Hepatocyte (in vitro differentiated cells): ENCODE results near the gene ADIPOR1. TPM values are rescaled to one million over a fixed set of nuclear protein-coding genes. Genes with fewer than 3 reads are reported as not detected.
"Not testable (repeated sequence)": the region's sequence is repeated elsewhere in the genome, so short reads cannot be mapped to it uniquely, and the experiment has no call there.

ENCODE experiments used
- DNase-seq: peaks from one replicate; pipeline ENCODE4 v3.0.0-alpha.2; 2016; ENCODE audit warnings: low spot score
- H2AFZ ChIP-seq: fragments of 200-600 bp; sonication (generic); 2 replicates; pipeline ENCODE4 v1.6.0; 2016; ENCODE audit warnings: antibody characterized with exemption, mild to moderate bottlenecking
- H3K27ac ChIP-seq: fragments of 200-600 bp; sonication (generic); 2 replicates; pipeline ENCODE4 v1.5.1; 2016; ENCODE audit warnings: mild to moderate bottlenecking
- H3K27me3 ChIP-seq: fragments of 200-600 bp; sonication (generic); 2 replicates; pipeline ENCODE4 v1.6.1; 2016
- H3K36me3 ChIP-seq: fragments of 200-600 bp; sonication (generic); replicated peaks from 2 replicates; pipeline ENCODE4 v1.5.1; 2016; ENCODE audit warnings: low read depth; ENCODE audit not compliant: insufficient read depth
- H3K4me1 ChIP-seq: fragments of 200-600 bp; sonication (generic); 2 replicates; pipeline ENCODE4 v1.5.1; 2016; ENCODE audit warnings: mild to moderate bottlenecking, moderate library complexity; ENCODE audit not compliant: insufficient read depth
- H3K4me2 ChIP-seq: fragments of 200-600 bp; sonication (generic); 2 replicates; pipeline ENCODE4 v1.6.0; 2016
- H3K4me3 ChIP-seq: fragments of 200-600 bp; sonication (generic); 2 replicates; pipeline ENCODE4 v1.5.1; 2016; ENCODE audit warnings: mild to moderate bottlenecking
- H3K79me2 ChIP-seq: fragments of 200-600 bp; sonication (generic); 2 replicates; pipeline ENCODE4 v1.6.0; 2017; ENCODE audit warnings: mild to moderate bottlenecking
- H3K9me2 ChIP-seq: fragments of 200-600 bp; sonication (generic); replicated peaks from 2 replicates; pipeline ENCODE4 v1.6.0; 2017; ENCODE audit warnings: mild to moderate bottlenecking; ENCODE audit not compliant: insufficient read depth
- H3K9me3 ChIP-seq: fragments of 200-600 bp; sonication (generic); 2 replicates; pipeline ENCODE4 v1.5.1; 2016; ENCODE audit warnings: low read depth, mild to moderate bottlenecking
- H4K20me1 ChIP-seq: fragments of 200-600 bp; sonication (generic); 2 replicates; pipeline ENCODE4 v1.6.0; 2016; ENCODE audit warnings: mild to moderate bottlenecking; ENCODE audit not compliant: insufficient read depth, poor library complexity, severe bottlenecking
- EZH2 ChIP-seq: fragments of 200-600 bp; sonication (generic); IDR thresholded peaks from 2 replicates; pipeline ENCODE4 v1.6.1; 2016; ENCODE audit warnings: antibody characterized with exemption, mild to moderate bottlenecking, borderline replicate concordance
- EZH2phosphoT487 ChIP-seq: fragments of 200-600 bp; sonication (generic); IDR thresholded peaks from one replicate; pipeline ENCODE4 v1.6.1; 2018; ENCODE audit warnings: antibody characterized with exemption, mild to moderate bottlenecking, low read depth, moderate library complexity; ENCODE audit not compliant: unreplicated experiment, severe bottlenecking
- WGBS: methylation state at CpG from one replicate; pipeline ENCODE4 v1.1.6; 2016; ENCODE audit warnings: low lambda C conversion rate; ENCODE audit errors: missing lambda C conversion rate; 5-methylcytosine and 5-hydroxymethylcytosine counted together
- polyA plus RNA-seq: library from polyadenylated mRNA; unstranded; fragments of >200 nt; fragmentation: Nextera tagmentation; extraction: Ambion mirVana; gene quantifications from 2 replicates; pipeline ENCODE4 v1.2.1, GENCODE V29; 2016
- total RNA-seq: library from RNA; depleted of rRNA; stranded (reverse); fragments of >200 nt; gene quantifications from 2 replicates; pipeline ENCODE4 v1.2.3, GENCODE V29; 2014
- TF ChIP-seq, protein P1 (sequence below): fragments of 200-600 bp; sonication (generic); IDR thresholded peaks from 2 replicates; pipeline ENCODE4 v1.5.1; 2016; ENCODE audit warnings: antibody characterized with exemption, mild to moderate bottlenecking; ENCODE audit not compliant: poor library complexity

ADIPOR1 gene
- total and polyA plus RNA-seq, 2 experiments from 2014 or later = 75.7 to 121 TPM

DNA sequence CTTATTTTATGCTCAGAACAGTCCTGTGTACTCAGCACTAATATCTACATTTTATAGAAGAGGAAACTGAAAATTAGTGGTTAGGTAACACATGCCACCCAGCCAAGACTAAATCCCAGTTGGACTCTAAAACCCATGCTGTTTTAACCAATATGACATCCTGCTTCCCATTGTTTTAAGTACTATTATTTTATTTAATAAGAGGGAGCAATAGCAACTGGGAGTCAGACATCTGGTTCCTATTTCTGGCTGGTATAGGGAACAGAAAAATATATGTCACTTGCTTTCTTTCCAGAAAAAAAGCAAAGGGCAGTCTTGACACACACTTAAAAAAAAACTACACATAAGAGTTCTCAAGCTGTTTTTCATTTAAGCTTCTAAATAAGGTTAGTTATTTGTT, 43.0 kb downstream of the ADIPOR1 start:
- H3K4me3 ChIP-seq = no peak overlapping the region
- H2AFZ ChIP-seq = no peak overlapping the region
- DNase-seq = no peak
- H4K20me1 ChIP-seq = no peaks in the 10 kb centered on the region
- no peak overlapping the region for H3K27ac ChIP-seq
- no peaks in the 10 kb centered on the region for H3K9me2 ChIP-seq
- no peaks in the 10 kb centered on the region for H3K79me2 ChIP-seq
- H3K4me2 ChIP-seq = no peak overlapping the region
- peaks cover 4% of the 10 kb centered on the region for H3K36me3 ChIP-seq
- no peaks in the 10 kb centered on the region for H3K9me3 ChIP-seq
- H3K27me3 ChIP-seq = no peaks in the 10 kb centered on the region
- H3K4me1 ChIP-seq = no peaks in the 10 kb centered on the region
- TF ChIP-seq EZH2phosphoT487 (no peak), EZH2 (no peak)
- TF ChIP-seq, protein P1, sequence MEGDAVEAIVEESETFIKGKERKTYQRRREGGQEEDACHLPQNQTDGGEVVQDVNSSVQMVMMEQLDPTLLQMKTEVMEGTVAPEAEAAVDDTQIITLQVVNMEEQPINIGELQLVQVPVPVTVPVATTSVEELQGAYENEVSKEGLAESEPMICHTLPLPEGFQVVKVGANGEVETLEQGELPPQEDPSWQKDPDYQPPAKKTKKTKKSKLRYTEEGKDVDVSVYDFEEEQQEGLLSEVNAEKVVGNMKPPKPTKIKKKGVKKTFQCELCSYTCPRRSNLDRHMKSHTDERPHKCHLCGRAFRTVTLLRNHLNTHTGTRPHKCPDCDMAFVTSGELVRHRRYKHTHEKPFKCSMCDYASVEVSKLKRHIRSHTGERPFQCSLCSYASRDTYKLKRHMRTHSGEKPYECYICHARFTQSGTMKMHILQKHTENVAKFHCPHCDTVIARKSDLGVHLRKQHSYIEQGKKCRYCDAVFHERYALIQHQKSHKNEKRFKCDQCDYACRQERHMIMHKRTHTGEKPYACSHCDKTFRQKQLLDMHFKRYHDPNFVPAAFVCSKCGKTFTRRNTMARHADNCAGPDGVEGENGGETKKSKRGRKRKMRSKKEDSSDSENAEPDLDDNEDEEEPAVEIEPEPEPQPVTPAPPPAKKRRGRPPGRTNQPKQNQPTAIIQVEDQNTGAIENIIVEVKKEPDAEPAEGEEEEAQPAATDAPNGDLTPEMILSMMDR = no peak

DNA sequence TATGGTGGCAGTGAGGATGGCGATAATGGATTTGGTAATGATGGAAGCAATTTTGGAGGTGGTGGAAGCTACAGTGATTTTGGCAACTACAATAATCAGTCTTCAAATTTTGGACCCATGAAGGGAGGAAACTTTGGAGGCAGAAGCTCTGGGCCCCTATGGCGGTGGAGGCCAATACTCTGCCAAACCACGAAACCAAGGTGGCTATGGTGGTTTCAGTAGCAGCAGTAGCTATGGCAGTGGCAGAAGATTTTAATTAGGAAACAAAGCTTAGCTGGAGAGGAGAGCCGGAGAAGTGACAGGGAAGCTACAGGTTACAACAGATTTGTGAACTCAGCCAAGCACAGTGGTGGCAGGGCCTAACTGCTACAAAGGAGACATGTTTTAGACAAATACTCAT, 45.6 kb downstream of the ADIPOR1 start:
- H3K36me3 ChIP-seq, H3K9me2 ChIP-seq, H3K27ac ChIP-seq, DNase-seq, H4K20me1 ChIP-seq, H3K4me2 ChIP-seq, H3K9me3 ChIP-seq, H2AFZ ChIP-seq, H3K79me2 ChIP-seq, H3K4me3 ChIP-seq, H3K27me3 ChIP-seq, H3K4me1 ChIP-seq: not testable (repeated sequence)
- WGBS = 97% methylated on average over 4 of the region's 4 CpGs

DNA sequence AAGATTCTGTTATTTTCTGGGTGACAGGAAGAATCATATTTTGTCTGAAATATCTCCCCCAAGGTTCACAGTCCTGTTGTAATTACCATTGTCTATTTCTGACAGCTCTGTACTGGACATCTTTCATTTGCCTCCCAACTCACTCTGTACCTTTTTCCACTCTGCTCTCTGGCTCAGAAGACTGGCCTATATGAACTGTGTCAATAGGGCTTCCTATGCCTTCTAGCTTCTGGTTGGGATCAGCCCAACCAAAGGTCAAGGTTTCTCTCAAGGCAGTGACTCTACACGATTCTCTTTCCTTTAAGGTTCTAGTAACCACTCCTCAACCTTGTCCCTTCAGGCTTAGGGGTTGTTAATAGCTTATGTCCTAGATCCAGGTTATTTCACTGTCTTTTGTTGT, 48.6 kb downstream of the ADIPOR1 start:
- peaks cover 9% of the 10 kb centered on the region for H3K36me3 ChIP-seq
- no peaks in the 10 kb centered on the region for H3K4me1 ChIP-seq
- no peaks in the 10 kb centered on the region for H3K79me2 ChIP-seq
- H2AFZ ChIP-seq = no peak overlapping the region
- H3K9me3 ChIP-seq = no peaks in the 10 kb centered on the region
- no peak overlapping the region for H3K4me2 ChIP-seq
- TF ChIP-seq EZH2 (no peak), EZH2phosphoT487 (no peak)
- TF ChIP-seq, protein P1 = no peak
- DNase-seq = no peak
- H3K4me3 ChIP-seq = no peak overlapping the region
- 92% methylated on average over 1 of the region's 1 CpG for WGBS
- no peaks in the 10 kb centered on the region for H3K27me3 ChIP-seq
- H3K27ac ChIP-seq = no peak overlapping the region
- H3K9me2 ChIP-seq = no peaks in the 10 kb centered on the region
- no peaks in the 10 kb centered on the region for H4K20me1 ChIP-seq

DNA sequence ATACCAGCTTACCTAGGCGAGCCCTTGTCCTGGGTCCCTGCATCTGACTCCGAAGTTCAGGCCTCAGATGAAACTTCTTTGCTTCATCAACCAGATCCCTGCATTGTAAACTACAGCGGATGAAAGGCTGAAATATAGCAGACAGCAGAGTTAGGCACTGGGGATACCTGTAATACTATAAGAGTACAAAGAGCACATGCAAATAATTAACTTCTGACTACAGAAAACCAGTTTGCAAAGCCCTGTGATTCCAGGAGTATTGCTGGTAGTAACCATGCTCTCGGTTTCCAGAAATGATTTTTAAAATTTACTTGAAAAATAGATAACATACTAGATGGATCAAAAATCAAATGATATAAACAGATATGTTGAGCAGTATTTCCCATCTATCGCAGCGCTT, 49.1 kb downstream of the ADIPOR1 start:
- H3K36me3 ChIP-seq = peaks cover 9% of the 10 kb centered on the region
- no peaks in the 10 kb centered on the region for H3K9me2 ChIP-seq
- H3K79me2 ChIP-seq = no peaks in the 10 kb centered on the region
- no peaks in the 10 kb centered on the region for H3K9me3 ChIP-seq
- H4K20me1 ChIP-seq = no peaks in the 10 kb centered on the region
- no peaks in the 10 kb centered on the region for H3K27me3 ChIP-seq
- no peak overlapping the region for H2AFZ ChIP-seq
- 98% methylated on average over 6 of the region's 6 CpGs for WGBS
- H3K4me1 ChIP-seq = no peaks in the 10 kb centered on the region
- no peak overlapping the region for H3K27ac ChIP-seq
- no peak overlapping the region for H3K4me2 ChIP-seq
- H3K4me3 ChIP-seq = no peak overlapping the region
- no peak for TF ChIP-seq EZH2phosphoT487
- no peak for TF ChIP-seq EZH2
- TF ChIP-seq, protein P1 = no peak
- DNase-seq = no peak
